HCT116 (cell line): Measurements from ENCODE around the gene PRR20E. TPM values are rescaled to one million over a fixed set of nuclear protein-coding genes. Genes with fewer than 3 reads are reported as not detected.
"Not testable (repeated sequence)": the region's sequence is repeated elsewhere in the genome, so short reads cannot be mapped to it uniquely, and the experiment has no call there.

Experiments
- ATAC-seq: fragments of 200-7000 bp; cut with Tn5 transposase; 2 replicates; pipeline ENCODE4 v1.9.1; 2020; ENCODE audit warnings: mild to moderate bottlenecking, moderate library complexity
- BruUV-seq: library from RNA; stranded (reverse); fragments of 400-500 nt; replicated peaks from 2 replicates; lab custom pipeline; 2021; lab: Mats Ljungman, UMichigan
- CTCF ChIA-PET: fragments of 300-600 bp; sonication (Branson Sonifier 250); formaldehyde crosslinking; loops from one replicate; lab custom pipeline; 2021; ENCODE audit warnings: antibody characterized with exemption; lab: Charles Lee
- POLR2A ChIA-PET: fragments of 300-600, 350-600 bp; sonication (Branson Sonifier 250); formaldehyde crosslinking; loops from one replicate; lab custom pipeline; 2021; ENCODE audit warnings: antibody characterized with exemption; lab: Charles Lee
- RAD21 ChIA-PET, 2 experiments: fragments of 300-600 bp; sonication (Branson Sonifier 250); formaldehyde crosslinking; loops; one replicate each; lab custom pipeline; 2023; ENCODE audit warnings: low total read pairs in 2 of 2; ENCODE audit not compliant: uncharacterized antibody in 2 of 2, unreplicated experiment in 2 of 2, low non-redundant PET in 1 of 2; lab: Charles Lee
- DNase-seq: peaks from one replicate; pipeline ENCODE4 v3.0.0-alpha.2; 2010; ENCODE audit warnings: low read depth, low spot score
- H2AFZ ChIP-seq: fragments of 200-600 bp; shearing (Covaris generic), sonication (generic); 2 replicates; pipeline ENCODE4 v1.6.1; 2017; ENCODE audit warnings: low read depth, mixed run types, mixed read lengths, antibody characterized with exemption, low read length; ENCODE audit not compliant: poor library complexity, severe bottlenecking
- H3K27ac ChIP-seq: 2 replicates; pipeline ENCODE4 v1.5.1; 2012; ENCODE audit warnings: low read depth, low read length
- H3K27me3 ChIP-seq: fragments of 200-600 bp; sonication (generic); 2 replicates; pipeline ENCODE4 v1.6.1; 2016; ENCODE audit warnings: mixed run types, low read length, mixed read lengths; ENCODE audit not compliant: insufficient read depth
- H3K36me3 ChIP-seq, 2 experiments: fragments of 200-500 bp in 1 of 2; fragments of 200-600 bp in 1 of 2; sonication (Bioruptor generic) in 1 of 2; sonication (generic) in 1 of 2; 2 replicates each; pipeline versions ENCODE4 v1.5.1 to v1.6.1; 2014 to 2016; ENCODE audit warnings: low read length in 2 of 2, inconsistent platforms in 1 of 2, mixed read lengths in 1 of 2, mixed run types in 1 of 2; ENCODE audit not compliant: insufficient read depth in 2 of 2, control insufficient read depth in 1 of 2
- H3K4me1 ChIP-seq, 2 experiments: fragments of 200-600 bp in 1 of 2; sonication (generic) in 1 of 2; 2 replicates each; pipeline versions ENCODE4 v1.5.1 to v1.6.1; 2012 to 2017; ENCODE audit warnings: low read length in 2 of 2, inconsistent platforms in 1 of 2, mild to moderate bottlenecking in 1 of 2, mixed read lengths in 1 of 2, mixed run types in 1 of 2, moderate library complexity in 1 of 2; ENCODE audit not compliant: insufficient read depth in 2 of 2, control insufficient read depth in 1 of 2
- H3K4me2 ChIP-seq: fragments of 200-600 bp; sonication (generic); 2 replicates; pipeline ENCODE4 v1.6.1; 2017; ENCODE audit warnings: mixed run types, low read length, mixed read lengths
- H3K4me3 ChIP-seq, 2 experiments: fragments of 200-600 bp in 1 of 2; sonication (generic) in 1 of 2; replicated peaks in 1 of 2; 2 replicates each; pipeline ENCODE4 v1.5.1; 2011 to 2016; ENCODE audit warnings: low read length in 2 of 2, control low read depth in 1 of 2, low read depth in 1 of 2, mild to moderate bottlenecking in 1 of 2, mixed read lengths in 1 of 2, mixed run types in 1 of 2
- H3K79me2 ChIP-seq: fragments of 200-600 bp; sonication (generic); 2 replicates; pipeline ENCODE4 v1.6.1; 2017; ENCODE audit warnings: mild to moderate bottlenecking, mixed run types, low read length, moderate library complexity, mixed read lengths; ENCODE audit not compliant: insufficient read depth
- H3K9ac ChIP-seq: fragments of 200-600 bp; sonication (generic); 2 replicates; pipeline ENCODE4 v1.6.1; 2016; ENCODE audit warnings: low read length, mixed read lengths
- H3K9me2 ChIP-seq: fragments of 200-600 bp; sonication (generic), shearing (Covaris generic); 2 replicates; pipeline ENCODE4 v1.6.1; 2017; ENCODE audit warnings: mixed run types, mild to moderate bottlenecking, moderate library complexity; ENCODE audit not compliant: insufficient read depth
- H3K9me3 ChIP-seq, 2 experiments: fragments of 200-500 bp in 1 of 2; fragments of 200-600 bp in 1 of 2; sonication (Bioruptor generic) in 1 of 2; sonication (generic) in 1 of 2; 2 replicates each; pipeline ENCODE4 v1.6.1; 2014 to 2017; ENCODE audit warnings: low read length in 2 of 2, mixed read lengths in 2 of 2, inconsistent platforms in 1 of 2, low read depth in 1 of 2, mild to moderate bottlenecking in 1 of 2, mixed run types in 1 of 2, moderate library complexity in 1 of 2; ENCODE audit not compliant: control insufficient read depth in 1 of 2, insufficient read depth in 1 of 2
- H4K20me1 ChIP-seq: fragments of 200-600 bp; sonication (generic), shearing (Covaris generic); 2 replicates; pipeline ENCODE4 v1.6.1; 2017; ENCODE audit warnings: mixed run types, mild to moderate bottlenecking, moderate library complexity; ENCODE audit not compliant: insufficient read depth
- CBX3 ChIP-seq: IDR thresholded peaks from 2 replicates; pipeline ENCODE4 v1.6.1; 2012; ENCODE audit warnings: low read depth
- CTCF ChIP-seq, 3 experiments: fragments of 200-600 bp in 1 of 3; sonication (generic) in 1 of 3; IDR thresholded peaks in 2 of 3; conservative IDR thresholded peaks in 1 of 3; 2 replicates each; pipeline ENCODE4 v1.5.1; 2012 to 2017; ENCODE audit warnings: low read depth in 2 of 3, low read length in 2 of 3, antibody characterized with exemption in 1 of 3, borderline replicate concordance in 1 of 3, control low read depth in 1 of 3, mild to moderate bottlenecking in 1 of 3, mixed read lengths in 1 of 3, mixed run types in 1 of 3, moderate library complexity in 1 of 3; ENCODE audit not compliant: insufficient read depth in 1 of 3
- ELF1 ChIP-seq: IDR thresholded peaks from 2 replicates; pipeline ENCODE4 v1.6.1; 2012; ENCODE audit warnings: low read depth, borderline replicate concordance
- EZH2 ChIP-seq: fragments of 200-600 bp; sonication (generic); IDR thresholded peaks from 2 replicates; pipeline ENCODE4 v1.6.1; 2017; ENCODE audit warnings: antibody characterized with exemption, mixed run types
- EZH2phosphoT487 ChIP-seq: fragments of 200-600 bp; IDR thresholded peaks from 2 replicates; pipeline ENCODE4 v1.6.1; 2018; ENCODE audit warnings: antibody characterized with exemption, borderline replicate concordance
- FOSL1 ChIP-seq: IDR thresholded peaks from 2 replicates; pipeline ENCODE4 v1.6.1; 2012; ENCODE audit warnings: low read depth
- POLR2A ChIP-seq: IDR thresholded peaks from 2 replicates; pipeline ENCODE4 v1.7.0; 2011; ENCODE audit warnings: borderline replicate concordance; ENCODE audit not compliant: insufficient read depth, insufficient read length; ENCODE audit errors: extremely low read depth
- POLR2AphosphoS5 ChIP-seq: IDR thresholded peaks from 2 replicates; pipeline ENCODE4 v1.6.1; 2011; ENCODE audit warnings: mild to moderate bottlenecking, low read depth, low read length, moderate library complexity
- SIN3A ChIP-seq: IDR thresholded peaks from 2 replicates; pipeline ENCODE4 v1.6.1; 2012; ENCODE audit warnings: low read depth
- TCF7L2 ChIP-seq: IDR thresholded peaks from 2 replicates; pipeline ENCODE4 v1.7.0; 2011; ENCODE audit warnings: borderline replicate concordance, inconsistent platforms; ENCODE audit not compliant: insufficient read depth, insufficient read length; ENCODE audit errors: extremely low read depth
- YY1 ChIP-seq: IDR thresholded peaks from 2 replicates; pipeline ENCODE4 v1.6.1; 2011; ENCODE audit warnings: low read length, low read depth, moderate library complexity, mild to moderate bottlenecking; ENCODE audit not compliant: insufficient replicate concordance; ENCODE audit errors: extremely low read depth
- ZBTB33 ChIP-seq: IDR thresholded peaks from 2 replicates; pipeline ENCODE4 v1.6.1; 2011; ENCODE audit warnings: mild to moderate bottlenecking, low read length, moderate library complexity; ENCODE audit not compliant: insufficient replicate concordance; ENCODE audit errors: extremely low read depth
- intact Hi-C: fragments of 100-400 bp; cut with micrococcal nuclease; formaldehyde crosslinking; loops from 2 replicates; pipeline ENCODE4 v1.10.0; 2022
- total RNA-seq: library from RNA; stranded (reverse); gene quantifications from one replicate; pipeline ENCODE4 v1.2.1, GENCODE V29; 2021; ENCODE audit not compliant: unreplicated experiment
- TF ChIP-seq, protein P1 (sequence below): IDR thresholded peaks from 2 replicates; pipeline ENCODE4 v1.6.1; 2012; ENCODE audit warnings: low read depth

The PRR20E gene
- total RNA-seq, 1 experiment from 2014 or later = not detected

DNA sequence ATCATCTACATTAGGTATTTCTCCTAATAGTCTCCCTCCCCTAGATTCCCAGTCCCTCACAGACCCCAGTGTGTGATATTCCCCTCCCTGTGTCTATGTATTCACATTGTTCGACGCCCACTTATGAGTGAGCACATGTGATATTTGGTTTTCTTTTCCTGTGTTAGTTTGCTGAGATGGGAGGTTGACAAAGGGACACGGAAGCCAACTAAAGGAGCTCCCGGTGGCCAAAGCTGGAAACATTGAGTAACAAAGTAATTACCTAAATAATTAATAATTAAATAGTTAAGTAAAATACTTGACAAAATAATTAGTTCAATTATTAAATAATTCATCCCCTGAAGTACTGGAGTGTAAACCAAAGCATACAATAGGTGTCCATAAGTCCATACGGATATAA, 28.0 kb upstream of the PRR20E start:
- no peaks in the 10 kb centered on the region for H3K36me3 ChIP-seq
- CTCF ChIA-PET = no interaction called here
- H3K4me2 ChIP-seq = no peak overlapping the region
- intact Hi-C loops = no loop called here
- no peak overlapping the region for H3K9ac ChIP-seq
- RAD21 ChIA-PET = no interaction called here
- H3K4me1 ChIP-seq = no peaks in the 10 kb centered on the region
- H3K79me2 ChIP-seq = no peaks in the 10 kb centered on the region
- H4K20me1 ChIP-seq = no peaks in the 10 kb centered on the region
- TF ChIP-seq CBX3 (no peak), CTCF (IDR thresholded peaks at IDR 0.05 in 2 of 3, conservative IDR thresholded peaks at IDR 0.05 in 1 of 3; ENCODE audit: borderline replicate concordance in 1 of 3, insufficient read depth in 1 of 3, low read depth in 2 of 3, low read length in 2 of 3) (no peak), ELF1 (no peak), SIN3A (no peak), ZBTB33 (no peak), EZH2 (no peak), YY1 (no peak), POLR2A (no peak), TCF7L2 (no peak), POLR2AphosphoS5 (no peak), FOSL1 (no peak), EZH2phosphoT487 (no peak)
- TF ChIP-seq, protein P1, sequence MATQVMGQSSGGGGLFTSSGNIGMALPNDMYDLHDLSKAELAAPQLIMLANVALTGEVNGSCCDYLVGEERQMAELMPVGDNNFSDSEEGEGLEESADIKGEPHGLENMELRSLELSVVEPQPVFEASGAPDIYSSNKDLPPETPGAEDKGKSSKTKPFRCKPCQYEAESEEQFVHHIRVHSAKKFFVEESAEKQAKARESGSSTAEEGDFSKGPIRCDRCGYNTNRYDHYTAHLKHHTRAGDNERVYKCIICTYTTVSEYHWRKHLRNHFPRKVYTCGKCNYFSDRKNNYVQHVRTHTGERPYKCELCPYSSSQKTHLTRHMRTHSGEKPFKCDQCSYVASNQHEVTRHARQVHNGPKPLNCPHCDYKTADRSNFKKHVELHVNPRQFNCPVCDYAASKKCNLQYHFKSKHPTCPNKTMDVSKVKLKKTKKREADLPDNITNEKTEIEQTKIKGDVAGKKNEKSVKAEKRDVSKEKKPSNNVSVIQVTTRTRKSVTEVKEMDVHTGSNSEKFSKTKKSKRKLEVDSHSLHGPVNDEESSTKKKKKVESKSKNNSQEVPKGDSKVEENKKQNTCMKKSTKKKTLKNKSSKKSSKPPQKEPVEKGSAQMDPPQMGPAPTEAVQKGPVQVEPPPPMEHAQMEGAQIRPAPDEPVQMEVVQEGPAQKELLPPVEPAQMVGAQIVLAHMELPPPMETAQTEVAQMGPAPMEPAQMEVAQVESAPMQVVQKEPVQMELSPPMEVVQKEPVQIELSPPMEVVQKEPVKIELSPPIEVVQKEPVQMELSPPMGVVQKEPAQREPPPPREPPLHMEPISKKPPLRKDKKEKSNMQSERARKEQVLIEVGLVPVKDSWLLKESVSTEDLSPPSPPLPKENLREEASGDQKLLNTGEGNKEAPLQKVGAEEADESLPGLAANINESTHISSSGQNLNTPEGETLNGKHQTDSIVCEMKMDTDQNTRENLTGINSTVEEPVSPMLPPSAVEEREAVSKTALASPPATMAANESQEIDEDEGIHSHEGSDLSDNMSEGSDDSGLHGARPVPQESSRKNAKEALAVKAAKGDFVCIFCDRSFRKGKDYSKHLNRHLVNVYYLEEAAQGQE = no peak
- no peak overlapping the region for H3K4me3 ChIP-seq
- DNase-seq (no peak), ATAC-seq (no peak)
- H3K9me3 ChIP-seq = peaks cover 8 to 16% of the 10 kb centered on the region in 2 experiments
- H2AFZ ChIP-seq = no peak overlapping the region
- POLR2A ChIA-PET = no interaction called here
- no peaks in the 10 kb centered on the region for H3K9me2 ChIP-seq
- no peak overlapping the region for H3K27ac ChIP-seq
- BruUV-seq = no TSS peak
- H3K27me3 ChIP-seq = no peaks in the 10 kb centered on the region

DNA sequence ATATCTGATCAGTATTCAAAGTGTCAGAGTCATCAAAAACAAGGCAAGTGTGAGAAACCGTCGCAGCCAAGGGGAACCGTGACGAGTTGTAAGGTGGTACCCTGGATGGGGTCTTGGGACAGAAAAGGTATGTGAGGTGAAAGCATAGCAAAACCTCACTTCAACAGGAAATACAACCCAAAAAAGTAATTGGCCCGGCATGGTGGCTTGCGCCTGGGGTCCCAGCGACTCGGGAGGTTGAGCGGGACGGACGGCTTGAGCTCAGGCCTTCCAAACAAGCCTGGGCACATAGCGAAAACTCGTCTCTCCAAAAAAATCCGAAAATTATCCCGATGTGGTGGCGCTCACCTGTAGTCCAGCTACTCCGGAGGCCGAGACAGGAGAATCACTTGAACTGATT, 27.2 kb upstream of the PRR20E start:
- POLR2A ChIA-PET, H3K9me2 ChIP-seq, H3K9ac ChIP-seq, H3K4me2 ChIP-seq, intact Hi-C loops, ATAC-seq, H3K27me3 ChIP-seq, CTCF ChIA-PET, H4K20me1 ChIP-seq, H3K36me3 ChIP-seq, H2AFZ ChIP-seq, H3K27ac ChIP-seq, RAD21 ChIA-PET, H3K4me3 ChIP-seq, BruUV-seq, H3K4me1 ChIP-seq, H3K79me2 ChIP-seq, DNase-seq: not testable (repeated sequence)
- H3K9me3 ChIP-seq = peaks cover 8 to 16% of the 10 kb centered on the region in 2 experiments
